GM12865 (cell line): ENCODE data around the gene CHMP5.

Experiments
- DNase-seq: peaks from one replicate; pipeline ENCODE4 v3.0.0; 2010; ENCODE audit warnings: low read depth
- H3K4me3 ChIP-seq: 2 replicates; pipeline ENCODE4 v1.5.1; 2011; ENCODE audit warnings: mild to moderate bottlenecking, low read depth, low read length, control low read depth
- CTCF ChIP-seq: IDR thresholded peaks from 2 replicates; pipeline ENCODE4 v1.5.1; 2011; ENCODE audit warnings: low read length, control low read depth, low read depth, inconsistent platforms; ENCODE audit not compliant: insufficient read depth; ENCODE audit errors: missing control alignments

The CHMP5 gene

DNA sequence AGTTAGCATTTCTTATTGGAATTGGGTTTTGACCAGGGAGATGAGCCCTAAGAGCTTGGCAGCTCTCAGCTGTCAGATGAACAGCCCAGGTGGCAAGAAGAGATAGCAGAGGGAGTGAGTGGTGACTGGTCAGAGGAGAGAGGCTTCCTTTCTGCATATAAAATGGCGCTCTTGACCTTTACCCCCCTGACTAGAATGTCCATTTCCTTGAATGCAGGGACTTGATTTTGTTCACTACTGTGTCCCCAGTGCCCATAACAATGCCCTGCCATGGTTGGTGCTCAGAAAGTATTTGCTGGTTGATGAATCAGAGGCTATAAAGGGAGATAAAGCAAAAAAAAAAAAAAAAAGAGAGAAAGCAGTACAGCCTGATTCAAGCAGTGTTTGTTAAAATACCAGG, 7.2 kb downstream of the CHMP5 start:
- no peak for DNase-seq
- no peak for TF ChIP-seq CTCF
- no peak overlapping the region for H3K4me3 ChIP-seq

GRCh38 chr9:33273266-33273971, 8.6 kb downstream of the CHMP5 start:
- DNase-seq, result no peak
- no peak for TF ChIP-seq CTCF
- no peak overlapping the region for H3K4me3 ChIP-seq

GRCh38 chr9:33273972-33274328, 9.1 kb downstream of the CHMP5 start:
- H3K4me3 ChIP-seq, result no peak overlapping the region
- no peak for TF ChIP-seq CTCF
- DNase-seq, result no peak

- H3K4me3 ChIP-seq, result no peak overlapping the region
- no peak for DNase-seq
- no peak for TF ChIP-seq CTCF
Measured at GRCh38 chr9:33277484-33277883, 12.6 kb downstream of the CHMP5 start.

GRCh38 chr9:33285502-33285901, 20.7 kb downstream of the CHMP5 start:
- H3K4me3 ChIP-seq, result no peak overlapping the region
- no peak for TF ChIP-seq CTCF
- DNase-seq, result no peak

GRCh38 chr9:33287087-33287490, 22.2 kb downstream of the CHMP5 start:
- TF ChIP-seq CTCF, result peak; percentile 68
- DNase-seq, result peak; percentile 78
- H3K4me3 ChIP-seq, result no peak overlapping the region

DNA sequence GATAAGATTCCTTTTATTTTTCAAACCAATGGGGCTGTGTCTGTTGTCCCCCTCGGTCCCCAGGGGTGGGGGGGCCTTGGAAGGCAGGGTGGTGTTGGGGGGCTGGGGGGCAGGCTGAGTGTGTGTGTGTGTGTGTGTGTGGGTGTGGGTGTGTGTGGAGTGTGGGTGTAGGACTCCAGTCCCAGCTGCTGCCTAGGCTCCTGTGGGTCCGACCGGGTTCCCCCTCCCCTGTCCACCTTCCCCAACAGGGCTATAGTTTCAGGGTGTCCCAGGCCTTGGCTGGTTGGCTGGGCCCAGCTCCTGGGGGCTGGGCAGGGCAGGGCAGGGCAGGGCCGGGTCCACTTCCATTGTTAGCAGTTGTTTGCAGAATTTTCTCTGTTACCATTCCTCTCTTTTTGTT, 23.4 kb downstream of the CHMP5 start:
- no peak overlapping the region for H3K4me3 ChIP-seq
- no peak for TF ChIP-seq CTCF

More for the DNA sequence above, 23.4 kb downstream of the CHMP5 start:
- DNase-seq, result no peak
